HG03108 (cell line): Measurements from ENCODE around the gene EFCAB5.

Source experiments
- ATAC-seq: cut with Tn5 transposase; IDR thresholded peaks from one replicate; pipeline ENCODE4 v1.9.1; 2021; ENCODE audit warnings: moderate library complexity; ENCODE audit not compliant: unreplicated experiment

EFCAB5 gene

GRCh38 chr17:30151471-30151870, 210.0 kb downstream of the EFCAB5 start:
- ATAC-seq: no peak

DNA sequence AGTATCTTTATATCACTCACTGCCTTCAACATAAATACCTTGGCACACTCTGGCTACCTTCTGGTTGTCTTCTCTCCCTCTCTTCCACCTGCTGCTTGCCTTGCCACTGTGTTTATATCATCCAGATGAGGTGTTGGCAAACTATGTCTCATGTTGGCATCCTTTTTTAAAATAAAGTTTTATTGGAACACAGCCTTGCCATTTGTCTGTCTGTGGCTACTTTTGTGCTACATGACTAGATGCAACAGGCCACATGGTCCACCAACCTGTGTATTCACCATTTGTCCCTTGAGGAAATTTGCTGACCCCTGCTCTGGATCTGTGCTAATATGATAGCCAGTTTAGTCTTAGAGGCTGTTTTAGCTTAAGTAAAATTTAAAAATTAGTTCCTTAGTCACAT, 212.0 kb downstream of the EFCAB5 start:
- no peak for ATAC-seq

- ATAC-seq: no peak
Observed at GRCh38 chr17:30155389-30155788, 214.0 kb downstream of the EFCAB5 start.
